MM.1S (cell line): ENCODE measurements around the gene RPE.

Experiments used
- DNase-seq: peaks from one replicate; pipeline ENCODE4 v3.0.0-alpha.2; 2015
- H2AFZ ChIP-seq: fragments of 300-600 bp; sonication (generic); 2 replicates; pipeline ENCODE4 v1.6.0; 2016; ENCODE audit warnings: antibody characterized with exemption, low read length
- H3F3A ChIP-seq: fragments of 300-600 bp; sonication (generic); 2 replicates; pipeline ENCODE4 v1.6.1; 2016; ENCODE audit warnings: mild to moderate bottlenecking, antibody characterized with exemption, low read length, moderate library complexity, mixed read lengths; ENCODE audit not compliant: insufficient read depth
- H3K27ac ChIP-seq: fragments of 300-600 bp; sonication (generic); 2 replicates; pipeline ENCODE4 v1.5.1; 2016; ENCODE audit warnings: mild to moderate bottlenecking, low read length
- H3K27me3 ChIP-seq: fragments of 300-600 bp; sonication (generic); replicated peaks from 2 replicates; pipeline ENCODE4 v1.6.0; 2016; ENCODE audit warnings: low read length; ENCODE audit not compliant: insufficient read depth
- H3K36me3 ChIP-seq: fragments of 300-600 bp; sonication (generic); replicated peaks from 2 replicates; pipeline ENCODE4 v1.6.1; 2016; ENCODE audit warnings: mild to moderate bottlenecking, low read length, mixed read lengths; ENCODE audit not compliant: insufficient read depth
- H3K4me1 ChIP-seq: fragments of 300-600 bp; sonication (generic); 2 replicates; pipeline ENCODE4 v1.6.1; 2016; ENCODE audit warnings: low read length, mixed read lengths
- H3K4me2 ChIP-seq: fragments of 300-600 bp; sonication (generic); 2 replicates; pipeline ENCODE4 v1.6.0; 2016; ENCODE audit warnings: low read depth, low read length
- H3K4me3 ChIP-seq: fragments of 300-600 bp; sonication (generic); 2 replicates; pipeline ENCODE4 v1.5.1; 2016; ENCODE audit warnings: low read length, mixed read lengths
- H3K79me2 ChIP-seq: fragments of 300-600 bp; sonication (generic); 2 replicates; pipeline ENCODE4 v1.6.1; 2016; ENCODE audit warnings: mixed run types, low read length, mixed read lengths
- H3K9ac ChIP-seq: fragments of 300-600 bp; sonication (generic); 2 replicates; pipeline ENCODE4 v1.6.1; 2016; ENCODE audit warnings: low read length, mixed read lengths
- H3K9me2 ChIP-seq: fragments of 300-600 bp; sonication (generic); replicated peaks from 2 replicates; pipeline ENCODE4 v1.6.1; 2016; ENCODE audit warnings: mild to moderate bottlenecking, low read length, mixed read lengths; ENCODE audit not compliant: insufficient read depth
- H3K9me3 ChIP-seq: fragments of 300-600 bp; sonication (generic); replicated peaks from 2 replicates; pipeline ENCODE4 v1.6.1; 2016; ENCODE audit warnings: mild to moderate bottlenecking, low read length, mixed read lengths; ENCODE audit not compliant: insufficient read depth
- H4K20me1 ChIP-seq: fragments of 300-600 bp; sonication (generic); 2 replicates; pipeline ENCODE4 v1.6.1; 2016; ENCODE audit warnings: mild to moderate bottlenecking, low read length, moderate library complexity, mixed read lengths; ENCODE audit not compliant: insufficient read depth
- EZH2 ChIP-seq: fragments of 300-600 bp; sonication (generic); optimal IDR thresholded peaks from 2 replicates; pipeline ENCODE3; 2017; ENCODE audit warnings: low read depth, mild to moderate bottlenecking, antibody characterized with exemption, low read length, mixed read lengths
- EZH2phosphoT487 ChIP-seq: fragments of 300-600 bp; sonication (generic); IDR thresholded peaks from 2 replicates; pipeline ENCODE4 v1.6.1; 2018; ENCODE audit warnings: antibody characterized with exemption, low read length
- TF ChIP-seq, protein P1 (sequence below): fragments of 300-600 bp; sonication (generic); IDR thresholded peaks from 2 replicates; pipeline ENCODE4 v1.5.1; 2016; ENCODE audit warnings: antibody characterized with exemption, low read length, mixed read lengths

Gene RPE

DNA sequence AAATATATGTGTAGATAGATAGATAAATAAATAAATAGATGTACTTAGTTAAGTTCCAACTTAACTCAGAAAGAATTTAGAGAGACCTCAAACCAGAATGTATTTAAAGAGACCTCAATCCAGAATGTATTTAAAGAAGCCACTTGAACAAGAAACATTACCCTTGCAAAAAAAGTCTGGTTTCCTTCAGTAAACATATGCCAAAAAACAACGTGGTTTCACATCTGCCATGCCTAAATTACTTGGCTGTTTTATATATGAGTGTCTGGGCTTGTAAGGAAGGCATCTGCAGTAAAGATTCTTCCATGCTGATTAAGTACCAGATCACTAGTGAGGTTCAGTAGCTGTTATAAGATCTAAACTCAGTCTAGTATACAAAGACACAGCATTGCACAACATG, 29.1 kb upstream of the RPE start:
- Histone ChIP-seq H3F3A (no peaks in the 10 kb centered on the region), H2AFZ (no peak overlapping the region), H3K9me3 (no peaks in the 10 kb centered on the region), H3K9me2 (no peaks in the 10 kb centered on the region), H3K79me2 (no peaks in the 10 kb centered on the region), H3K27ac (no peak overlapping the region), H4K20me1 (no peaks in the 10 kb centered on the region), H3K4me1 (no peaks in the 10 kb centered on the region), H3K4me2 (no peak overlapping the region), H3K36me3 (no peaks in the 10 kb centered on the region), H3K4me3 (no peak overlapping the region), H3K9ac (no peak overlapping the region), H3K27me3 (no peaks in the 10 kb centered on the region)
- no peak for DNase-seq
- TF ChIP-seq EZH2 (no peak), EZH2phosphoT487 (no peak)
- TF ChIP-seq, protein P1, sequence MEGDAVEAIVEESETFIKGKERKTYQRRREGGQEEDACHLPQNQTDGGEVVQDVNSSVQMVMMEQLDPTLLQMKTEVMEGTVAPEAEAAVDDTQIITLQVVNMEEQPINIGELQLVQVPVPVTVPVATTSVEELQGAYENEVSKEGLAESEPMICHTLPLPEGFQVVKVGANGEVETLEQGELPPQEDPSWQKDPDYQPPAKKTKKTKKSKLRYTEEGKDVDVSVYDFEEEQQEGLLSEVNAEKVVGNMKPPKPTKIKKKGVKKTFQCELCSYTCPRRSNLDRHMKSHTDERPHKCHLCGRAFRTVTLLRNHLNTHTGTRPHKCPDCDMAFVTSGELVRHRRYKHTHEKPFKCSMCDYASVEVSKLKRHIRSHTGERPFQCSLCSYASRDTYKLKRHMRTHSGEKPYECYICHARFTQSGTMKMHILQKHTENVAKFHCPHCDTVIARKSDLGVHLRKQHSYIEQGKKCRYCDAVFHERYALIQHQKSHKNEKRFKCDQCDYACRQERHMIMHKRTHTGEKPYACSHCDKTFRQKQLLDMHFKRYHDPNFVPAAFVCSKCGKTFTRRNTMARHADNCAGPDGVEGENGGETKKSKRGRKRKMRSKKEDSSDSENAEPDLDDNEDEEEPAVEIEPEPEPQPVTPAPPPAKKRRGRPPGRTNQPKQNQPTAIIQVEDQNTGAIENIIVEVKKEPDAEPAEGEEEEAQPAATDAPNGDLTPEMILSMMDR, result no peak

DNA sequence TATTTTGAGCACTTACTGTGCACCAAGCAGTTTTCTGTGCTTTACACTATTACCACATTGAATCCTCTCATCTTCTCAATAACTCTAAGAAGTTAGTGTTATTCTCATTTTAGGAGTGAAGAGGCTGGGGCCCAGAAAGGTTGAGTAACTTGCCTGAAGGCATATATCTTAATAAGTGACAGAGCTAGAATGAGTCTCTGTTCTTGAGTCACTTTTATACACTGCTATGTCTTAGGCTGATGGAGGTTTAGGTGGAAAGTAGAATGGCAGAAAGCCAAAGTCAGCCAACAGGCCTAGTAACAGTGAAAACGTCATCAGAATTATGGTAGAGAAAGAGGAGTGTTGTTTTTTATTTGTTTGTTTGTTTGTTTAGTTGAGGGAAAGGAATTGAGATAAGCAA, 27.9 kb upstream of the RPE start:
- Histone ChIP-seq H3K79me2 (no peaks in the 10 kb centered on the region), H3F3A (no peaks in the 10 kb centered on the region), H3K9me3 (no peaks in the 10 kb centered on the region), H3K9me2 (no peaks in the 10 kb centered on the region), H3K4me1 (no peaks in the 10 kb centered on the region), H3K27ac (no peak overlapping the region), H3K36me3 (no peaks in the 10 kb centered on the region), H3K9ac (no peak overlapping the region), H3K4me3 (no peak overlapping the region), H4K20me1 (no peaks in the 10 kb centered on the region), H3K27me3 (no peaks in the 10 kb centered on the region), H2AFZ (no peak overlapping the region), H3K4me2 (no peak overlapping the region)
- TF ChIP-seq, protein P1, result no peak
- TF ChIP-seq EZH2 (no peak), EZH2phosphoT487 (no peak)
- DNase-seq, result no peak

DNA sequence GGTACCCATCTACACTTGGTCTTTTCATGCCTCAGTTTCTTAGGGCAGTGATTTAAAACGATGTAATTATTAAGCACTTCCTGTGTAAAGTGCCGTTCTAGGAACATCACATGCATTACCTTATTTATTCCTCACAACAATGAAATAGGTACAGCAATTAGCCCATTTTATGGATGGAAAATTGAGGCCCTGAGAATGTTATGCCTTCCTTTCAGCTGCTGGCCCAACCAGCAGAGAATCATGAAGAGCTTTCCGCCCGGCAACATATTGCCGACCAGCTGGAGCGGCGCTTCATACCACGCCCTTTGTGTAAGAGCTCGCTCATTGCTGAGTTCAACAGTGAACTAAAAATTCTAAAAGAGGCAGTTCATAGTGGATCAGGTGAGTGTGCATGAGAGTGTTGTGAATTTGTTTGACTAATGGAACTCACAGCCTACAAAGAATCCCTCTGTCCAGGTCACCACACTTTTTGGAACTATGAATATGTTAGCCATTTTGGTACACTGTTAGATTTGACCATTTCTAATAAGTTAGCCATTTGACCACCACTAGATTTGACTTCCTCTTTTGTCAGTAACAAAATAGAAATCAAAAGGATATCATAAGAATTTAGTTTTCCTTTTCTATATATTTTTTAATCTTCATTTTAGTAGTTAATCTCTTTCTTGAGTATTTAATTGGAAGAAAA, 25.6 kb upstream of the RPE start:
- Histone ChIP-seq H4K20me1 (no peaks in the 10 kb centered on the region), H3K9me2 (no peaks in the 10 kb centered on the region), H2AFZ (no peak overlapping the region), H3K4me3 (no peak overlapping the region), H3K36me3 (no peaks in the 10 kb centered on the region), H3K27ac (no peak overlapping the region), H3K9me3 (no peaks in the 10 kb centered on the region), H3K4me2 (no peak overlapping the region), H3K4me1 (no peaks in the 10 kb centered on the region), H3K27me3 (no peaks in the 10 kb centered on the region), H3K9ac (no peak overlapping the region), H3F3A (no peaks in the 10 kb centered on the region), H3K79me2 (no peaks in the 10 kb centered on the region)
- no peak for DNase-seq
- TF ChIP-seq, protein P1, result no peak
- TF ChIP-seq EZH2, result no peak
- no peak for TF ChIP-seq EZH2phosphoT487
